ENCODE results near the gene TARS2.

GRCh38 chr1:150493175-150493574, 6.0 kb downstream of the TARS2 start:
- no peak for TF ChIP-seq CTCF (IDR thresholded peaks at IDR 0.05)
- TF ChIP-seq POLR2A (IDR thresholded peaks at IDR 0.05; ENCODE audit: low read length) = no peak
- TF ChIP-seq PBX3 (IDR thresholded peaks at IDR 0.05) = no peak
- TF ChIP-seq MAX (IDR thresholded peaks at IDR 0.05) = no peak
- no peak for TF ChIP-seq MYC (IDR thresholded peaks at IDR 0.05; ENCODE audit: borderline replicate concordance, low read length)
- TF ChIP-seq RAD21 (conservative IDR thresholded peaks at IDR 0.05 in 1 of 2, IDR thresholded peaks at IDR 0.05 in 1 of 2) = no peak
- TF ChIP-seq HDAC2 (IDR thresholded peaks at IDR 0.05) = no peak
- no peak for TF ChIP-seq EP300 (IDR thresholded peaks at IDR 0.05)
- TF ChIP-seq CEBPB (IDR thresholded peaks at IDR 0.05) = no peak
- no peak for TF ChIP-seq REST (IDR thresholded peaks at IDR 0.05)
- TF ChIP-seq BCL3 (IDR thresholded peaks at IDR 0.05) = no peak
